Stimulated activated CD8-positive, alpha-beta memory T cell treated with anti-CD3 and anti-CD28 coated beads, Interleukin-12 subunit alpha, Interleukin-12 subunit beta, amount 100 ng/mL, for 4 hours (primary cell): Measurements from ENCODE around the gene HDGFL3.

Experiments
- DNase-seq: peaks from one replicate; pipeline ENCODE4 v3.0.0-alpha.2; 2020; ENCODE audit warnings: low read depth

HDGFL3 gene

DNA sequence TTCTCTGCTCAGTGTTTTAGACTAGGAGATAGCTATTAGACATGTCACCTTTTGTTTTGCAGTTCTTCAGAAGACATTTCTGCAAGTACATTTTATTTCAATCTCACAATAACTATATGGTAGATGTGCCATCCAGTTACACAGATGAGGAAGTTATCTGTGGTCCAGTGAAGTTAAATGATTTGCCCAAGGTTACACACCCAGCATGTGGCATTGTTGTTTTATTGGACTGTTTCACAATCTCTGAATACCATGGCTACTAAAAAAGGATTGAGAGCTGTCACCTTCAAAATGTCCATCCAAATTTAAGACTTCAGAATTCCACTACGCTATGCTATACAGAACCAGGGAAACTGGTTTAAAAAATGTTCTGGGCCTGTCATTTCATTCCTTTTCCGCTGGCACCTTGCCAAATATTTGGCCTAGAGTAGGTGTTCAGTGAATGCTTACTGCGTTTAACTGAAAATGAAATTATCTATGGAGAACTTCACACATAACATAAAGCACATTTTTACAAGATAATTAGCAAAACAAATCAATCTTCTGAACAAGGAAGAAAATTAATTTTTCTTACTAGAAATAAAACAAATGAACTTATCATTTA lies 80.0 kb downstream of the HDGFL3 start:
- DNase-seq = no peak

GRCh38 chr15:83123529-83123928 lies 84.1 kb downstream of the HDGFL3 start:
- DNase-seq = no peak

- DNase-seq = no peak
Observed at GRCh38 chr15:83119968-83120581, 87.5 kb downstream of the HDGFL3 start.

DNA sequence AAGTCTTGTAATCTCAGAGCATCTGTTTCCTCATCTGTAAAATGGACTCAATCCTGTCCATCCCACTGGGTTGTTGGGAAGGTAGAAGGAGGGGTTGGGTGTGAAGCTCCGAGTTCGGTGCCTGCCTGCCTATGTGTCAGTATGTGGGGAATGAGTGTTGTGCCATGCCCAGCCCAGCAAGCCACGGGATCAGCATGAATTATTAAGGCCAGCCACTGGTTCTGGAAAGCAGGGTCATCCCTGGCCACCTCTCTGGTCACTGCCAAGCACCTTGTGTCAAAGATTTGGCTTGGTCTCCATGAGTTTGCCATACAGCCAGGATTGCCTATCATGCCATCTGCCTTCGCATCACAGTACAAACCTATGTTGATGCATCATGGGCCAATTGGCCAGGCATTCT lies 88.7 kb downstream of the HDGFL3 start:
- DNase-seq = no peak

GRCh38 chr15:83118291-83118827 lies 89.3 kb downstream of the HDGFL3 start:
- DNase-seq = no peak

GRCh38 chr15:83115831-83116565 lies 91.6 kb downstream of the HDGFL3 start:
- DNase-seq = no peak

DNA sequence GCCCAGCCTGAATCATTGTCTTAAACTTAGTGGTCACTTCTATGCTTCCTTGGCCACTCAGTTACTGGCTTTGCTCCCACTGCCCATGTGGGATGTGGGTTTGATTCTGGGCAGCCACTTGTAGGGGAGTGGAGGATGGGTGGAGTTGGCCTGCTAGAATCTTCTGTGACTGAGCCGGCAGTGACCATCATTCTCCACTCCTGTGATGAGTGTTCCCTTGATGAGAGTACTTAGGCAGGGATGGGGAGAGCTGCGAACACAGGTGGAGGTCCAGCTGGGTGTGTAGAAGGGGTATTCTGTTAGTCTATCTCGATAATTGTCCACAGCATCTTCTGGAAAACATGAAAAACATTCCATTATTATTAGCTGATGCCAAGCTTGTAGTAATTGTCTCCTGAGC lies 92.2 kb downstream of the HDGFL3 start:
- no peak for DNase-seq

GRCh38 chr15:83114856-83115255 lies 92.8 kb downstream of the HDGFL3 start:
- DNase-seq = no peak

- DNase-seq = no peak
Observed at GRCh38 chr15:83113881-83114674, 93.5 kb downstream of the HDGFL3 start.

DNA sequence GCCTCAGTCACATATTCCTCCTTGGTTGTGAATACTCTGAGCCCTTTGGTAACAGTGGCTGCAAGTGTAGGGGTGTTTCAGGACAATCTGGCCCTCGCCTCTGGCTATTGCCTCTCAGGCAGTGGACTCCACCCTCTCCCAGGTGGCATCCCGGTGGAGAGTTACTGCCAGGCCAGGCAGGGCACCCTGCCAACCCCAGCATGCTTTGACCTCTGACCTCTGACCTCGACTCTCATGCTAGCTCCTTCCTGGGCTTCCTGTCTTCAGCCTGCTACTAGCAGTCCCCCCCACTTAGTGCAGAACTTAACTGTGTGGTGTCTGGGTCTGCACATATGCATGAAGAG lies 94.7 kb downstream of the HDGFL3 start:
- DNase-seq = no peak

DNA sequence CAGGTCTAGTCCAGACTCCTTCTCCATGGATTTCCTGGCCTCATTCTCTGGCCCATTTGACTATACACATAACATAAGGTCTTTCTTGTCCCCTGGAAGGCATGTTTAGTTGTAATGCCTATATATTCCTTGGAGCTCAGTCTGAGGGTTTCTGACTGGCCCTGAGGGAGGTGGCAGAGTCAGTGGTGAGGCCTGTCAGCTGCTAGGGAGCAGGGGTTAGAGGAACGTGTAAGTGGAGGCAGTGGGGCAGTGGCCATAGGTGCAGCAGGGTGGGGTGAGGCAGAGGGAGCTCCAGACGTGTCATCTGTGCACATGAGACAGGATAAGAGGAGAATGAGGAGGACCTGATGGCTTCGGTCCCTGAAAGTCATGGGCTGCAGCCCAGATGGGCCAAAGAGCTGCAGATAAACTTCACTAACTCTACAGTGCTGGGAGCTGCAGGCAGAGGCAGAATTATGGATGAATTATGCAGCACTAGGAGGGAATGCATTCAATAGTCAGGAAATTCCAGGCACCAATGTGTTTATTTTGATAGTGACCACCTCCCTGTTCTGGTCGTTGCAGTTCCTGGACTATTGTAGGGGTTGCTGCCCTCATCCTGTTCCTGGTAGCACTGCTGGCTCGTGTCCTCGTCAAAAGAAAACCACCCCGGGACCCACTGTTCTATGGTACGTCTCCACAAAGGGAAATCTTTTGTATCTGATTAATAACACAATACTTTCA lies 95.2 kb downstream of the HDGFL3 start:
- DNase-seq = no peak

DNA sequence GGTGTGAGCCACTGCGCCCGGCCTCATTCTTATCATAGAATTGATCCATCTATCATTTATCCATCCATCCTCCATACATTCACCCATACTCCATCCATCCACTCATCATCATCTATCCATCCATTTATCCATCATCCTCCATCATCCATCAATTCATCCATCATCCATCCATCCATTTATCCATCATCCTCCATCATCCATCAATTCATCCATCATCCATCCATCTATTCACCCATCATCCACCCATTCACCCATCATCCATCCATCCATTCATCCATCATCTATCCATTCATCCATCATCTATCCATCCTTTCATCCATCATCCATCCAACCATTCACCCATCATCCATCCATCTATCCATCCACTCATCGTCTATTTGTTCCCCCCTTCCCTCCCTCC lies 96.5 kb downstream of the HDGFL3 start:
- no peak for DNase-seq

DNA sequence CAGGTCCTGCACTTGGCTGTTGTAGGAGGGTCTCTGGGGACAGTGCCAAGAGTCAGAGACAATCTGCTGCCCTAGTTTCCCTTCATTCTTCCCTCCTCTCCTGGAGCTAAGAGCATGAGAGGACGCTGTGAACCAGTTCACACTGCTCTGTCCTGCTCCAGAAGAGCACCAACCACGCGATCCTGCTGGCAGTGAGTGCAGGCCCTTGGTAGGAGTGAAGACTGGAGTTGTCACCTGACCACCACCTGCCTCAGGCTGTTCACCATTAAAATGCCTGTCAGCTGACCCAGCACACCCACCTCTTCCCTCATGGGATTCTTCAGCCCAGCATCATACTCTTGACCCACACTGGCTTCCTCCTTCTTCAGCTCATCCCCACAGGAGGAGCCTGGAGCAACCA lies 97.2 kb downstream of the HDGFL3 start:
- no peak for DNase-seq

- DNase-seq = no peak
Observed at GRCh38 chr15:83109532-83109931, 98.1 kb downstream of the HDGFL3 start.

DNA sequence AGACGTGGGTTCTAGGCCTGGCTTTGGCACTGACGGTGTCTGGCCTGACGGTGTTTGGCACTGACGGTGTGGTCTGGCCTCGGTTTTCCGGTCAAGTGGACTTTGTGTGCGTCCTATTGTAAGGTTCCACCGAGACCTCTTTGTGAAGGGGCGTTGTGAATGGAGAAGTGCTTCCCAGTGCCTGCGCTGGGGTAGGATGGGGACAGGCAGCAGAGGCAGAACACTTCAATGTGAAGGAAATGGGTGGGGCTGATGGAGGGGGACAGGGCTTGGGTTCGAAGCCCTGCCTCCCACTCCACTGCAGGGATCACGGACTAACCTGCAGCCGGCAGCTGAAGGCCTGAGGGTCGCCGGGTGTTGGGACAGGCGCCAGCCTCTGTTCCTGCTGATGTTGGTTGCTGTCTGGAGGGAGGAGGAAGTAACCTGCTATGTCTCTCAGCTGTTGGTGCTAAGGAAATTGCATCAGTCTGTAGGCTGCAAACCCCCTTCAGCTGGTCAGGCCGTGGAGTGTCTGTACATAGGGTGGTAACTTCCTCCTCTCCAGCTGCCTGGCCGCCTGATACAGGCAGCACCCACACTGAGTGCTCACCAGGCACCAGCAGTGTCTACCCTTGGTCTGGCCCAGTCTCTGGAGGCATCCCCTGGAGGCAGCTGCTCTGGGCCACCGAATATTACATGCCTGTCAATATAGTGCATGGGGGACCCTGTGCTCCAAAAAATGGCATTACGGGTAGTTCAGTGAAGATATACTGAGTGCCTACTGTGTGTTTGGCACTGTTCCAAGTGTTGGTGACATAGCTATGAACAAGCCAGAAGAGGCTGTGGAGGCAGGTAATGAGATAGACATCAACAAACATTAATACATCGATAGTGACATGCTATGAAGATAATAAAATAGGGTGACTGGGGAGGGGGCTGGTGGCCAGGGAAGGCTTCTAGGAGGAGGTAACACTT lies 99.1 kb downstream of the HDGFL3 start:
- no peak for DNase-seq

- no peak for DNase-seq
Observed at GRCh38 chr15:83107841-83108181, 99.8 kb downstream of the HDGFL3 start.

DNA sequence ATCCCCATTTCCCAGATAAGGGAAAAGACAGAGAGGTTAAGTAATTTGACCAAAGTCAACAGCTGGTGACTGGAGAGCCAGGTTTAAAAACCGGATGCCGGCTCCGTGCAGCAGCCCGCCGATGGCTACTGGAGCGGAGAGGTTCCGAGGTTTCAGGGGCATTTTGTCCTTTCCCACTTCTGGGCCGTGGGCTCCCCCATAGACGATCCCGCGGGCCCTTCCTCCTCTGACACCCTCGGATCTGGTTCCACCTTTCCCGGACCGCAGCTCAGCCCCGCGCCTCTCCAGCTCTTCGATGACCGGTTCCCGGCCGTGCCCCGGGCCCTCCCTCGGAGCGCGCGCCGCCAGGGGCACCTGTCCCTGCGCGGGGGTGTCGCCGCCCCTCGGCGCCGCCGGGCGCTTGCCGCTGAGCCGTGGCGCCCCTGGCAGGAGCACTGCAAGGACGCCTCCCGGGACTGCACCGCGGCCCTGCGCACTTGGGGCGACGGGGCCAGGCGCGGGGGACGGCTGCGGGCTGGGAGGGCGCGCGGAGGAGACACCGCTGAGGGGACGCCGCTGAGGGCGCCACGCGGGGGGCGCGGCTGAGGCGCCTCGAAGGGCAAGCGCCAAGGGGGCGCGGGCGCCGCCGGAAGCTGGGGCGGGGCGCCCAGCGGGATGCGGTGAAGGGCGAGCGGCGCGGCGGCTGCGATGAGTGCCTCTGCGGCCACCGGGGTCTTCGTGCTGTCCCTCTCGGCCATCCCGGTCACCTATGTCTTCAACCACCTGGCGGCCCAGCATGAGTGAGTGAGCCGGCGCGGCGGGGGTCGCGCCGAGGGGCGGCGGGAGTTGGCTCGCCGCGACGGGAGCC lies 100.4 kb downstream of the HDGFL3 start, which contains the start of gene TM6SF1:
Gene TM6SF1 (plus strand): TSS at position 652 of the 847 bp plus-strand sequence. CDS start 36 bp downstream, at position 688.
- no peak for DNase-seq

DNA sequence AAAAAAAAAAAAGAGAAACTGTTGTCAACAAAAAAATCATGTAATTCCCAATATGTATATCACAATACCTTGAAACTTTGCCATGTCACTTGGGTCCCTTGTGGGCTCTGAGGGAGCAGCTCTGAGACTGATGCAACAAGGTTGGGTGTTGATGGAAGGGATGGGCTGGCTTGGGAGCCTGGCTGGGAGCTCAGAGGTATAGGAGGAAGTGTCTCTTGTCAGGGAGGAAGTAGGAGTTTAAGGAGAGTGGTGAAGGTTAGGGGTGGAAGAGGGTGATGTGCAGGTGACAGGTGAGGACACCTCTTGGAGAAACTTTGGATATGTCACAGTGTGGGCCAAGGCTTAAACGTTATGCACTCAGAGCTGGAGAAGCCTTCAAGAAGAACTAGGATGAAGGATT lies 102.2 kb downstream of the HDGFL3 start:
- no peak for DNase-seq

GRCh38 chr15:83104141-83104540 lies 103.5 kb downstream of the HDGFL3 start:
- DNase-seq = no peak

- DNase-seq = no peak
Observed at GRCh38 chr15:83102346-83102745, 105.3 kb downstream of the HDGFL3 start.
